NCI-H526 treated with DMSO at 0.1 percent for 48 hours (cell line): ENCODE results near the gene NINJ2.

ENCODE experiments used
- DNase-seq: peaks from one replicate; lab custom pipeline; 2025; lab: John Stamatoyannopoulos, UW

NINJ2 gene

DNA sequence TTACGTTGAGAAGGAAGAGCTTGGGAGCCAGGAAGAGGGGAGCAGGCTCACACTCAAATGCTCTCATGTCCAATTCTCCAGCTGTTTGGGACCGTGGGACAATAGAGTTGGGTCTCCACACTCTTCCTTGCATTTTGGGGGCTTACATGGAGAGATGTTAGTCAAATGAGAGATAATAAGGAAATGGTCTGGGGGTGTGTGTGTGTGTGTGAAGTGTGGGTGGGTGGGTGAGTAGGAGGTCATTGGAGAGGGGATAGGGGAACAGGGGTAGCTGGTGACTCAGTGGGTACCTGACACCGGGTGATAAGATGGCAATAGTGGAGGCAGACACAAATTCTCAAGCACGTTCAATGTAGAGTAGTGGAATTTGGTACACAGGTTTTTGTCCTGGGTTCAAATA is 135.5 kb downstream of the NINJ2 start:
- no peak for DNase-seq

DNA sequence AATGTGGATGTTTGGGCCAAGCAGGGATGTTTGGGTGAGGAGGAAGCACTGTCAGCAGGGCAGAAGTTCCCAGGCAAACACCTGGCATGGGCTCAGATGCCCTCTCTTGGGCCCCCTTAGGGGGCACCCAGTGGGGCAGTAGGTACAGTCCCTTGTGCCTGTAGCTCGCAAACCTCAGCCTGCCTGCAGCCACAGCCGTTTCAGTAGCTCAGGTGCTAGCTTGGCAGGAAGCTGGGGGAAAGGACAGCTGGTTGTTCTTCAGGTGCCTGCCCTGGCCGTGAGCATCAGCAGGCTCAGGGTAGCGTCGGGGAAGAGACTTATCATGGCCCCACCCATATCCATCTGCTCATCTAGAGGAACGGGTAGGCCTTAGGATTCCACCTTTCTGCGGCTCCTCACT is 136.0 kb downstream of the NINJ2 start:
- no peak for DNase-seq

DNA sequence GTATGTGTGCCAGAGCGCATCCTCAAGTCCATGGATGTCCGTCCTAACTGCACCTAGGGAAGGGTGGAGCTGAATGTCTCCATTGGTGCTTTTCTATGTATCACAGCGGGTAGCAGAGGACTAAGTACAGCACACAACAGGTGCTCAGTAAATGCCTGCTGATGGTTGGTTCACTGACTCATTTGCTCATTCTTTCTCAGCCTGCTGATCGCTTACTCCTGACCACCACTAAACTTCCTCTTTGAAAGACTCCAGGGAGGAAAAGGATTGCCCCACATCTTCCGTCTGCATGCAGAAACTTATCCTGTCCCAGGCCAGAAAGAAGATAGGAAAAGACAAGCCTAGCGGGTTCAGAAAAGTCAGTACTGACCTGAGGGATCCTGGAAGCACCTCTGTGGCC is 137.2 kb downstream of the NINJ2 start:
- DNase-seq, result no peak

DNA sequence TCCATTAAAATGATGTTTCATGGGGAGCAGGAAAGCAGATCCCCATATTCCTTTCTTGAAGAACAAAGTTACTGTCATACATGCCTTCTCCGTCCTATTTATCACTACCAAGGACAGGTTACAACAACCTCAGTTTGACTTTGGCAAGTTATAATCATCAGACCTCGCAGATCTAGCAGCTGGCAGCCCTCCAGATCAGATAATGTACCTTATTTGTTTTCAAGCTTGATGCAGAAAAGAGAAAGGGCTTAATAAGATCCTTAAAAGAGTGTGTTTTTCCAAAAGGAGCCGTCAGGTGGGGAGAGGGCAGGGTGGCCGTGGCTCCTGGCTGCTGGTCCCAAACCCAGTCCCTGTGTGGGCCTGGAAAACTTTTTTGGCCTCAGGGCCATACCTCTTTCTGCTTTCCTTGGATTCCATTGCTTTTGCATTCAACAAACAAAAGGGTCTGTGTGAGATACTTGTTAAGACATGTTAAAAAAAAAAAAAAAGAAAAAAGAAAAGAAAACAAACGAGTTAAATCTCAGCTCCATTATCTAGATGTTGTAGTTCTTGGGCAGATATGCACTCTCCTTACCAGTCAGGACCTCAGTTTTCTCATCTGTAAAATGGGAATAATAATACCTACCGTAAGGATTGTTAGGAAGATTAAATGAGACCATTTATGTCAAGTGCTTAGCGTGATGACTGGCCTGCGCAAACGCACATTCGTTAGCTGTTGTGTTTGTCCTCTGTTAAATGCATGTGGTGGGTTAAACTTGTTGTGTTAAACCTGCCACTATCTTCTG is 138.9 kb downstream of the NINJ2 start:
- DNase-seq, result no peak

DNA sequence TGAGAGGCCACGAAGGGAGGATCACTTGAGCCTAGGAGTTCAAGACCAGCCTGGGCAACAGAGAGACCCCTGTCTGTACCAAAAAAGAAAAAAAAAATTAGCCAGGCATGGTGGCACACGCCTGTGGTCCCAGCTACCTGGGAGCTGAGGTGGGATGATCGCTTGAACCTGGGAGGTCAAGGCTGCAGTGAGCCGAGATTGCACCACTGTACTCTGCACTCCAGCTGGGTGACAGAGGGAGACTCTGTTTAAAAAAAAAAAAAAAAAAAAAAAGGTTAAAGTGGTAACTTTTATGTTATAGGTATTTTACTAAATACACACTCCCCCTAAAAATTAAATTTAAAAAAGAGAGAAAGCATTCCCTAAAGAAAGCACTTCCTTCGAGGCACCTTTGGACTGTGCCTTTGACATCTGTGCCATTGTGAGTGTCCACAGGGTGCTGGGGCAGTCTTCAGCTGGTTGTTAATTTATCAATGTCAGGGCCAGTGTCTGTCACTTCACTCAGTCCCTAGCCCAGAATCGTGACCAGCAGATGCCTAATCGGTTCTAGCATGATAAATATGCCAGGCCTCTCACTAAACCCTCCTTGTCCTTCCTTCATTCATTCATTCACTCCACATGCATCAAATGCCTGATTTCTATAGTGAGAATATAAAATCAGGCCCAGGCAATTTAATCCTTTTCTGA is 140.4 kb downstream of the NINJ2 start:
- DNase-seq, result no peak

DNA sequence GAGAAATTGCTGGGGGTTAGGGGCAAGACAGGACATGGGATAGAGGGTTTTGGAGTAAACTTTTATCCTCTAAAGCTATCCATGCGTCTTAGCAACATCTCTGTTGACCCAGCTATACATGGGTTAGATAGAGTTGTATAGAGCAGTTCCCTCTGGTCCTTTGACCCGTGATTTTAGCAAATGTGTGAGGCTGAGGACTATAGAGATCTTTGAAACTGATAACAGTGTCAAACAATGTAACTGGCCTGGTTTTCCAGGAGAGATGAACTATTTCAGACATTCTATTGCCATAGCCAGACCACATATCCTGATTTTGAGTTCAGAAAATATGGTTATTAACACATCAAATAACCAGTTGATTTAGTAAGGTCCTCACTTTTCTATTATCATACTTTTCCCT is 143.1 kb downstream of the NINJ2 start:
- no peak for DNase-seq

DNA sequence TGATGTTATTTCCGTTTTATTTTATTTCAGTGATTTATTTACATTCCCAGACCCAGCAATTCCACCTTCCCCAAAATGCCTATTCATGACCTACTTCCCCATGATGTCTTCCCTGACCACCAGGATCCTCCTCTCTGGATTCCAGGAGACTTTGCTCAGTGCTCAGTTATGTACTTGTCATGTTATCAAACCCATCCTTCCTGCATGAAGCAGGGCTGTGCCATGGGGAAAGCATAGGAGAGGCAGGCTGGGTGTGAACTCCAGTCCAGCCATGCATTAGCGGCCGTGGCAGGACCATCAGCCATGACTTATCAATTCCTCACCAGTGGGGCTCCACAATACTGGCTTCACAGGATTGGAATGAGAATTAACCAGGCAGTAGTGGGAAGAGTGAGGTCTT is 145.7 kb downstream of the NINJ2 start:
- no peak for DNase-seq
